SK-N-SH (cell line): Measurements from ENCODE around the gene SORL1. TPM values are rescaled to one million over a fixed set of nuclear protein-coding genes. Genes with fewer than 3 reads are reported as not detected.

ENCODE experiments used
- CTCF ChIA-PET: fragments of 300-600, 350-600 bp; formaldehyde crosslinking; extraction: SDS; loops from one replicate; lab custom pipeline; 2021; lab: Yijun Ruan, JAX
- POLR2A ChIA-PET: fragments of 350-600 bp; sonication (Branson Sonifier 250); formaldehyde crosslinking; extraction: SDS; loops from one replicate; lab custom pipeline; 2020; ENCODE audit warnings: antibody characterized with exemption, inconsistent platforms; lab: Yijun Ruan, JAX
- DNase-seq: peaks from one replicate; pipeline ENCODE4 v3.0.0; 2012
- H2AFZ ChIP-seq: fragments of 200-600 bp; sonication (generic); 2 replicates; pipeline ENCODE4 v1.8.1; 2016; ENCODE audit warnings: antibody characterized with exemption, mild to moderate bottlenecking, low read depth
- H3F3A ChIP-seq: fragments of 200-600 bp; sonication (generic); replicated peaks from 2 replicates; pipeline ENCODE3; 2016; ENCODE audit warnings: antibody characterized with exemption, mild to moderate bottlenecking; ENCODE audit not compliant: insufficient read depth
- H3K27ac ChIP-seq, 2 experiments: fragments of 200-500 bp in 1 of 2; fragments of 200-600 bp in 1 of 2; sonication (Bioruptor generic) in 1 of 2; sonication (generic), shearing (Covaris generic) in 1 of 2; 2 replicates each; pipeline versions ENCODE4 v1.5.1 to v1.6.1; 2014 to 2016; ENCODE audit warnings: low read depth in 2 of 2, inconsistent platforms in 1 of 2, low read length in 1 of 2, mild to moderate bottlenecking in 1 of 2, mixed read lengths in 1 of 2
- H3K27me3 ChIP-seq: fragments of 200-600 bp; sonication (generic), shearing (Covaris generic); 2 replicates; pipeline ENCODE4 v1.6.1; 2016; ENCODE audit warnings: mixed run types; ENCODE audit not compliant: insufficient read depth
- H3K36me3 ChIP-seq, 2 experiments: fragments of 200-500 bp in 1 of 2; fragments of 200-600 bp in 1 of 2; sonication (Bioruptor generic) in 1 of 2; sonication (generic) in 1 of 2; replicated peaks in 1 of 2; 2 replicates each; pipeline versions ENCODE3 to v1.5.1; 2014 to 2016; ENCODE audit warnings: low read length in 1 of 2, mild to moderate bottlenecking in 1 of 2; ENCODE audit not compliant: insufficient read depth in 2 of 2, control insufficient read depth in 1 of 2
- H3K4me1 ChIP-seq, 2 experiments: fragments of 200-500 bp in 1 of 2; fragments of 200-600 bp in 1 of 2; sonication (Bioruptor generic) in 1 of 2; sonication (generic), shearing (Covaris generic) in 1 of 2; 2 replicates each; pipeline versions ENCODE4 v1.5.1 to v1.6.1; 2014 to 2016; ENCODE audit warnings: low read depth in 1 of 2, low read length in 1 of 2, mixed run types in 1 of 2; ENCODE audit not compliant: insufficient read depth in 2 of 2, control insufficient read depth in 1 of 2
- H3K4me2 ChIP-seq: fragments of 200-600 bp; sonication (generic), shearing (Covaris generic); 2 replicates; pipeline ENCODE4 v1.6.1; 2017; ENCODE audit warnings: mixed run types
- H3K4me3 ChIP-seq, 2 experiments: fragments of 200-500 bp in 1 of 2; fragments of 200-600 bp in 1 of 2; sonication (Bioruptor generic) in 1 of 2; sonication (generic), shearing (Covaris generic) in 1 of 2; 2 replicates each; pipeline versions ENCODE4 v1.5.1 to v1.8.1; 2014 to 2016; ENCODE audit warnings: low read depth in 2 of 2, inconsistent platforms in 1 of 2, low read length in 1 of 2, mild to moderate bottlenecking in 1 of 2, mixed read lengths in 1 of 2, moderate library complexity in 1 of 2
- H3K79me2 ChIP-seq: fragments of 200-600 bp; sonication (generic); 2 replicates; pipeline ENCODE4 v1.8.1; 2017; ENCODE audit warnings: mild to moderate bottlenecking; ENCODE audit not compliant: insufficient read depth
- H3K9ac ChIP-seq: fragments of 200-600 bp; sonication (generic); 2 replicates; pipeline ENCODE4 v1.6.1; 2017; ENCODE audit warnings: mixed run types
- H3K9me2 ChIP-seq: fragments of 200-600 bp; sonication (generic); 2 replicates; pipeline ENCODE4 v1.6.1; 2017; ENCODE audit warnings: mixed run types
- H3K9me3 ChIP-seq: fragments of 200-600 bp; sonication (generic); 2 replicates; pipeline ENCODE4 v1.6.1; 2017; ENCODE audit warnings: mixed run types, mild to moderate bottlenecking, moderate library complexity
- H4K20me1 ChIP-seq: fragments of 200-600 bp; sonication (generic); 2 replicates; pipeline ENCODE4 v1.6.1; 2017; ENCODE audit warnings: mild to moderate bottlenecking, mixed run types; ENCODE audit not compliant: insufficient read depth
- CTCF ChIP-seq: fragments of 200-600 bp; sonication (generic); IDR thresholded peaks from 2 replicates; pipeline ENCODE4 v1.6.1; 2017; ENCODE audit warnings: antibody characterized with exemption, mild to moderate bottlenecking, moderate library complexity
- ELF1 ChIP-seq: IDR thresholded peaks from 2 replicates; pipeline ENCODE4 v1.4.0; 2012
- FOXM1 ChIP-seq: IDR thresholded peaks from 2 replicates; pipeline ENCODE4 v1.4.0; 2012; ENCODE audit warnings: low read depth, mild to moderate bottlenecking
- GATA2 ChIP-seq: sonication (generic); formaldehyde crosslinking; IDR thresholded peaks from 2 replicates; pipeline ENCODE4 v1.5.0; 2020; ENCODE audit warnings: mild to moderate bottlenecking, missing genetic modification reagents
- JUND ChIP-seq: IDR thresholded peaks from 2 replicates; pipeline ENCODE4 v1.4.0; 2012
- MAX ChIP-seq: IDR thresholded peaks from 2 replicates; pipeline ENCODE4 v1.4.0; 2012; ENCODE audit warnings: low read depth
- MEF2A ChIP-seq: IDR thresholded peaks from 2 replicates; pipeline ENCODE4 v1.4.0; 2012; ENCODE audit warnings: low read depth, borderline replicate concordance
- POLR2AphosphoS5 ChIP-seq: IDR thresholded peaks from 2 replicates; pipeline ENCODE4 v1.6.1; 2012; ENCODE audit warnings: low read depth, low read length
- RAD21 ChIP-seq: IDR thresholded peaks from 2 replicates; pipeline ENCODE4 v1.6.1; 2012; ENCODE audit warnings: mild to moderate bottlenecking, low read length
- RCOR1 ChIP-seq: fragments of 150-350 bp; IDR thresholded peaks from 2 replicates; pipeline ENCODE4 v1.6.1; 2017; ENCODE audit warnings: antibody characterized with exemption, low read length
- SMC3 ChIP-seq: IDR thresholded peaks from 2 replicates; pipeline ENCODE4 v1.6.1; 2012; ENCODE audit warnings: low read depth, low read length, improper control_type of control experiment
- TAF1 ChIP-seq: IDR thresholded peaks from 2 replicates; pipeline ENCODE4 v1.6.1; 2012; ENCODE audit warnings: low read depth, mild to moderate bottlenecking, low read length, moderate library complexity, borderline replicate concordance
- WGBS: methylation state at CpG from one replicate; pipeline ENCODE4 v1.1.6; 2017; ENCODE audit warnings: low lambda C conversion rate; 5-methylcytosine and 5-hydroxymethylcytosine counted together
- polyA plus RNA-seq, 3 experiments: library from polyadenylated mRNA; depleted of rRNA; stranded (reverse); fragments of >200 nt; gene quantifications; 2 replicates each; pipeline ENCODE4 v1.2.3, GENCODE V29; 2012

The SORL1 gene
- polyA plus RNA-seq, 1 of the 3 experiments (the other 2 are of a cell fraction): 7.1 TPM

- H3K27me3 ChIP-seq: no peaks in the 10 kb centered on the region
- H4K20me1 ChIP-seq: no peaks in the 10 kb centered on the region
- no peaks in the 10 kb centered on the region for H3F3A ChIP-seq
- H3K79me2 ChIP-seq: no peaks in the 10 kb centered on the region
- no peak overlapping the region for H3K27ac ChIP-seq
- H3K9me3 ChIP-seq: no peaks in the 10 kb centered on the region
- WGBS: 61% methylated on average over 2 of the region's 2 CpGs
- DNase-seq: no peak
- H3K9me2 ChIP-seq: no peaks in the 10 kb centered on the region
- H3K4me1 ChIP-seq: no peaks in the 10 kb centered on the region; a peak in 1 of 4 replicates
- TF ChIP-seq JUND: no peak
- no peak for TF ChIP-seq MEF2A
- TF ChIP-seq ELF1: no peak
- no peak for TF ChIP-seq RAD21
- no peak for TF ChIP-seq RCOR1
- TF ChIP-seq MAX: no peak
- TF ChIP-seq FOXM1: no peak
- no peak for TF ChIP-seq TAF1
- no peak for TF ChIP-seq GATA2 (CRISPR knock-in tag)
- TF ChIP-seq SMC3: no peak
- no peak overlapping the region for H2AFZ ChIP-seq
- CTCF ChIA-PET: interaction anchor here (1.6 kb wide), 1 partner anchor 98 kb away, joined by 3 read pairs; no protein-coding TSS in a partner anchor
- POLR2A ChIA-PET: interaction anchor here (0.6 kb wide), 1 partner anchor 15 kb away, joined by 5 read pairs; no protein-coding TSS in a partner anchor
- H3K4me2 ChIP-seq: no peak overlapping the region
- no peaks in the 10 kb centered on the region for H3K36me3 ChIP-seq
- H3K9ac ChIP-seq: no peak overlapping the region
- no peak overlapping the region for H3K4me3 ChIP-seq
These were observed 34.5 kb upstream of the SORL1 start for GRCh38 chr11:121417607-121418006.

- Histone ChIP-seq H3K79me2 (no peaks in the 10 kb centered on the region), H4K20me1 (no peaks in the 10 kb centered on the region), H3K4me1 (no peaks in the 10 kb centered on the region; a peak in 1 of 4 replicates), H3K27ac (no peak overlapping the region), H3K9ac (no peak overlapping the region), H3K4me3 (no peak overlapping the region), H3K27me3 (no peaks in the 10 kb centered on the region), H3K4me2 (no peak overlapping the region), H2AFZ (no peak overlapping the region), H3K36me3 (no peaks in the 10 kb centered on the region), H3F3A (no peaks in the 10 kb centered on the region), H3K9me3 (no peaks in the 10 kb centered on the region), H3K9me2 (no peaks in the 10 kb centered on the region)
- no peak for DNase-seq
- CTCF ChIA-PET: interaction anchor here (1.1 to 1.6 kb wide), 2 partner anchors 11 to 99 kb away, joined by 3 read pairs; no protein-coding TSS in a partner anchor
- TF ChIP-seq MAX (no peak), CTCF (no peak), POLR2AphosphoS5 (no peak)
- POLR2A ChIA-PET: interaction anchor here (0.6 kb wide), 1 partner anchor 12 kb away, joined by 3 read pairs; no protein-coding TSS in a partner anchor
- 39% methylated on average over 6 of the region's 7 CpGs for WGBS
These were observed 33.4 kb upstream of the SORL1 start for GRCh38 chr11:121418625-121419114.
